ENCODE measurements around the gene GALNT9.

DNA sequence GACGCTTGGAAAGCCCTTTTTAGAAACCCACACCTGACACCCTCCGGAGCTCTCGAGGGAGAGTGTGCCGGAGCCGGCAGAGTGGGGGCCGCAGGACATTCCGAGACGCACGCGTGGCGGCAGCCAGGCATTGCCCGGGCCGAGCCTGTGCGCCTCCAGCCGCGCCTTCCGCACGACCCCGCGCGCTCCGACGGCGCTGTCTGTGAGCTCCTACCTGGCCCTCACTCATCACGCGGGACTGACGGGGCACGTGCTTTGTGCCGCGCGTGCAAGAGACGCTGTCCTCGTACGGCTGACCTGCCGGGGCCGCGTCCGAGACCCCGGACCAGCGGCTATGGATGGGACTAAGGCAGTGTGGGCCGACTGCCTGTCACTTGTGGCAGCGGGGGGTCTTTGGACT is 5.2 kb downstream of the GALNT9 start:
- TF ChIP-seq, protein P1, sequence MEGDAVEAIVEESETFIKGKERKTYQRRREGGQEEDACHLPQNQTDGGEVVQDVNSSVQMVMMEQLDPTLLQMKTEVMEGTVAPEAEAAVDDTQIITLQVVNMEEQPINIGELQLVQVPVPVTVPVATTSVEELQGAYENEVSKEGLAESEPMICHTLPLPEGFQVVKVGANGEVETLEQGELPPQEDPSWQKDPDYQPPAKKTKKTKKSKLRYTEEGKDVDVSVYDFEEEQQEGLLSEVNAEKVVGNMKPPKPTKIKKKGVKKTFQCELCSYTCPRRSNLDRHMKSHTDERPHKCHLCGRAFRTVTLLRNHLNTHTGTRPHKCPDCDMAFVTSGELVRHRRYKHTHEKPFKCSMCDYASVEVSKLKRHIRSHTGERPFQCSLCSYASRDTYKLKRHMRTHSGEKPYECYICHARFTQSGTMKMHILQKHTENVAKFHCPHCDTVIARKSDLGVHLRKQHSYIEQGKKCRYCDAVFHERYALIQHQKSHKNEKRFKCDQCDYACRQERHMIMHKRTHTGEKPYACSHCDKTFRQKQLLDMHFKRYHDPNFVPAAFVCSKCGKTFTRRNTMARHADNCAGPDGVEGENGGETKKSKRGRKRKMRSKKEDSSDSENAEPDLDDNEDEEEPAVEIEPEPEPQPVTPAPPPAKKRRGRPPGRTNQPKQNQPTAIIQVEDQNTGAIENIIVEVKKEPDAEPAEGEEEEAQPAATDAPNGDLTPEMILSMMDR (IDR thresholded peaks at IDR 0.05; ENCODE audit: poor library complexity, severe bottlenecking), result no peak
- TF ChIP-seq TAF1 (IDR thresholded peaks at IDR 0.05; ENCODE audit: low read depth) (no peak), RAD21 (conservative IDR thresholded peaks at IDR 0.05) (no peak), POLR2AphosphoS5 (IDR thresholded peaks at IDR 0.05) (no peak), REST (IDR thresholded peaks at IDR 0.05; ENCODE audit: borderline replicate concordance) (no peak)
